Stimulated activated naive CD4-positive, alpha-beta T cell treated with Interleukin-2 at 50 U/mL for 16 hours (primary cell): ENCODE results near the gene NEURL2.

ENCODE experiments used
- DNase-seq: peaks from one replicate; lab custom pipeline; 2025; lab: John Stamatoyannopoulos, UW

The NEURL2 gene

DNA sequence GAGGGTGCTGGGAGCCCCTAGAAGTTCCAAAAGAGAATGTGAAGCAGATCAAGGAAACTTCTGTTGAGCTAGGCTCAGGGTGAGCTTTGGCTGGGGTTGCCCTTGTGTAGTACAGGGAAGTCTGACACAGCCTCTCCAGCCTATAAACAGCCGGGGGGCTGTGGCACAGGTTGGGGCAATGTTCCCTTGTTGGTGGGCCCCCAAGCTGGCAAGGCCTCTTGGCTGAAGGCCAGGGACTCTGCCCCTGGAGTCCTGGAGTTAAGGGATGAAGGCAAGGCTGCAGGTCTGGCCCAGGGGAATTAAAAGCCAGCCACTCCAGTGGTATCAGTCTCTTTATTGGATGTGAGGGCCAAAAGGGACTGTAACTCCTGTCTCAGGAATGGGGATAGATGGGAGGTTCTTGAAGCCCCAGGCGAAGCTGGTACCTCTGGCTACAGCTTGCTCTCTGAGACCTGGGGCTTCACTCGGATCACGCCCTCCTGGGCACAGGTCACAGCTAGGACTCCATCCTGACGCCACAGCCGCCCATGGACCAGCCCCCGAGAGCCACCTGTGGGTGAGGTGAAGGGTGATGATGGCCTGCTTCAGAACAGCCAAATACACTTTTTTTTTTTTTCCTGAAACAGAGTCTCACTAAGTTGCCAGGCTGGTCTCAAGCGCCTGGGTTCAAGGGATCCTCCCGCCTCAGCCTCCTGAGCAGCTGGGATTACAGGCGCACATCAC is 49.4 kb downstream of the NEURL2 start:
- no peak for DNase-seq

DNA sequence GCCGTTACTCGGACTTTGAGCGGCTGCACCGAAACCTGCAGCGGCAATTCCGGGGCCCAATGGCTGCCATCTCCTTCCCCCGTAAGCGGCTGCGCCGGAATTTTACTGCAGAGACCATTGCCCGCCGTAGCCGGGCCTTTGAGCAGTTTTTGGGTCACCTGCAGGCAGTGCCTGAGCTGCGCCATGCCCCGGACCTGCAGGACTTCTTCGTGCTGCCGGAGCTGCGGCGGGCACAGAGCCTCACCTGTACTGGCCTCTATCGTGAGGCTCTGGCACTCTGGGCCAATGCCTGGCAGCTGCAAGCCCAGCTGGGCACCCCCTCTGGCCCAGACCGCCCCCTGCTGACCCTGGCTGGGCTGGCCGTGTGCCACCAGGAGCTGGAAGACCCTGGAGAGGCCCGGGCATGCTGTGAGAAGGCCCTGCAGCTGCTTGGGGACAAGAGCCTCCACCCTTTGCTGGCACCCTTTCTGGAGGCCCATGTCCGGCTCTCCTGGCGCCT is 50.3 kb downstream of the NEURL2 start:
- DNase-seq = no peak
